Daoy (cell line): ENCODE results near the gene DTNBP1. TPM values are rescaled to one million over a fixed set of nuclear protein-coding genes. Genes with fewer than 3 reads are reported as not detected.

Experiments used
- DNase-seq: peaks from one replicate; pipeline ENCODE4 v3.0.0-alpha.2; 2015; ENCODE audit warnings: low read depth
- total RNA-seq: library from RNA; depleted of rRNA; stranded (reverse); fragments of >200 nt; shearing (Covaris generic); gene quantifications from 2 replicates; pipeline ENCODE4 v1.2.3, GENCODE V29; 2014

The DTNBP1 gene
- total RNA-seq, 1 experiment from 2014 or later: 18.9 TPM

DNA sequence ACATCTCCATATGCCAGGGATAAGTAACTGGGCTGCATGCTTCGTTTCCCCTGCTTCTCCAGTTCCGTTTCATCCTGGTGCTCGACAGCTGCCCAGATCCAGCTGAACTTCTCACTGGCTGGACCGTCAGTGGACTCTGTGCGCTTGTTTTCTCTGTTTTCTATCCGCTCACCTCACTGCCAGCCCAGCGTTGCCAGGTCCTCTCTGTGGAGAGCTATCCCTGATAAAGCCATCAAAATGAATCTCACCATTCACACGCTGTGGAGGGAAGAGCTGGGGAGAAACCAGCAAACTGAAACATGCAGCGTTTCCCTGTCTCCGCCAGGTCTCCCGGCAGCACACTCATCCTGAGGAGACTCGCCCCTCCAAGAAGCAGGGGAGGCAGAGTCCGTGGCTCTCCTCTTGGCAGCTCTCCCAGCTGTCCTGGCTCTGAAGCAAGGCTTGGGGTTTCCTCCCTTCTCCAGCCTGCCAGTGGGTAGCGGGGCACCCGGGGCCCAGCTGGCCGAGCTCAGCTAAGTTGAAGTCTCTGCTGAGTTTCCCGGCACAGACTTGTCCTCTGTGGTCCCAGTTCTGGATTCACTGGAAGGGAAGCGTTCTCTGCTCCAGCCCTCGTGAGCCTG lies 160.9 kb downstream of the DTNBP1 start:
- DNase-seq: peak; percentile 59

- no peak for DNase-seq
Measured at GRCh38 chr6:15500901-15501825, 161.7 kb downstream of the DTNBP1 start.

GRCh38 chr6:15500078-15500740 lies 162.6 kb downstream of the DTNBP1 start:
- no peak for DNase-seq

DNA sequence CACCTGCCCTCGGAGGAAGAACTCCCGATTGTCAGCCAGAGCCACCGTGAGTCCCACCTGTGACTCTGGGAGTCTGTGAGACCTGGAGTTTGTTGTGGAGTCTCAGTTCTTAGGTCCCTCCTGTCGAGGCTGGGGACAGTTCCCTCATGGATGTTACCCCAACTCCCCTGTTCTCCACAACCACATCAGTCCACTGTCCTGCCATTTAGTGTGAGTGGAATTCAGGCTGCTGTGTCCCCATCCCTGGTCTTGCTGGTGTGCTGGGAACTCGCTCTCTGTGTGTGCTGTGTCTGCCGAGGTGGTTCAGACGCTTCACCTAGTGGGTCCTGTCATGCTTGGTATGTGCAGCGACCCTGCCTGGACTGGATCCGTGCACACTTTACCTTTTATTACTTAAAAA lies 163.2 kb downstream of the DTNBP1 start:
- DNase-seq: no peak

DNA sequence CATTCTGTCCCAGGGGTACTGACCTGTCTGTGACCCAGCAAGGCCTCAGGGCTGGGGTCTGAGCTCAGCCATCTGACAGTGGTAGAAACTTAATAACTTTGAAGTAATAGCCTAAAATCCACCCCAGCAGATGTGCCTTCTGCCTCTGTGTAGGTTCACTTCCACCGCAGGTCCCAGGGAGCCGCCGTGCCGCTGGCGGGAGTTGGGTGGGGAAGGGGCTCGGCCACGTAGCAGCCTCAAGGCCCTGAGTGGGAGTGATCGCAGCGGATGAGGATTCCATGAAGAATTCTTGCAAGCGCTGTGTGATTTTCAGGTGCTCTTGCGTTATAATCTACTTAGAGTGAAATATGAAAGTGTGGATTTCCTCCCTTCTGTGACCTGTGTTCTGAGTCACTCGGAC lies 163.7 kb downstream of the DTNBP1 start:
- no peak for DNase-seq

GRCh38 chr6:15498640-15499039 lies 164.2 kb downstream of the DTNBP1 start:
- peak; percentile 75 for DNase-seq

- no peak for DNase-seq
Measured at GRCh38 chr6:15496345-15497131, 166.3 kb downstream of the DTNBP1 start.

GRCh38 chr6:15495375-15495901 lies 167.4 kb downstream of the DTNBP1 start:
- no peak for DNase-seq

GRCh38 chr6:15493437-15494168 lies 169.2 kb downstream of the DTNBP1 start:
- DNase-seq: no peak

GRCh38 chr6:15491986-15492269 lies 170.9 kb downstream of the DTNBP1 start:
- no peak for DNase-seq

DNA sequence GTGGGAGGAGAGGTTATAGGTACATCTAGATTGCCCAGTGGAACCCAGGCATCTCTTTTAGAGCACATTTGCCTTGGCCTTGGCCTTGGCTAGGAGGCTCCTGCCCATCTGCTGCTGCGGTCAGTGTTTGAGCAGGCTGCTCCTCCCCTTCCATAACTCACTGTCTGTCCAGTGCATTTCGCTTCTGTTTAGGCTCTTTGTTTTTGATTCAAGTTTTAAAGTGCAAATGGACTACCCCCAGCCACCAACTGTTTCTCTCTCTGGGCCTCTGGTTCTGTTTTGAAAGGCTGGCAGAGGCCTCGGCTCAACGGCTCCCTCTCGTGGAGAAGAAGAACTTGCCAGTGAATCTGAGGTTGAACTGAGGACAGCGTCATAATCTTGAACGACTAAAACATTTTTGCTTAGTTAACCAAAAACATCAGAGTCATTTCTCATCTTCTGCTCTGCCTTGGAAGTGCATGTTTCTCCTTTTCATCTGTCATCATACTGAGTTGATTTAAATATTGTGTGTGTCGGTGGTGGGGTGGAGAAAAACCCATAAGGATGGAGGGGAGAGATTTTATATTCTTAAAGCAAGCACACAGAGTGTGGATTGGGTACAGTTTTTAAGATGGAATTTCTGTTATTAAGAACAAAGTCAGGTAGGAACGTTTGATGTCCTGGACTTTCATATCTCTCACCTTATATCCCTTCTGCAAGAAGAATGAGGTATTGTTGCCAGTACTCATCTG lies 171.4 kb downstream of the DTNBP1 start:
- peak; percentile 63 for DNase-seq

GRCh38 chr6:15490242-15491100 lies 172.4 kb downstream of the DTNBP1 start:
- DNase-seq: no peak

DNA sequence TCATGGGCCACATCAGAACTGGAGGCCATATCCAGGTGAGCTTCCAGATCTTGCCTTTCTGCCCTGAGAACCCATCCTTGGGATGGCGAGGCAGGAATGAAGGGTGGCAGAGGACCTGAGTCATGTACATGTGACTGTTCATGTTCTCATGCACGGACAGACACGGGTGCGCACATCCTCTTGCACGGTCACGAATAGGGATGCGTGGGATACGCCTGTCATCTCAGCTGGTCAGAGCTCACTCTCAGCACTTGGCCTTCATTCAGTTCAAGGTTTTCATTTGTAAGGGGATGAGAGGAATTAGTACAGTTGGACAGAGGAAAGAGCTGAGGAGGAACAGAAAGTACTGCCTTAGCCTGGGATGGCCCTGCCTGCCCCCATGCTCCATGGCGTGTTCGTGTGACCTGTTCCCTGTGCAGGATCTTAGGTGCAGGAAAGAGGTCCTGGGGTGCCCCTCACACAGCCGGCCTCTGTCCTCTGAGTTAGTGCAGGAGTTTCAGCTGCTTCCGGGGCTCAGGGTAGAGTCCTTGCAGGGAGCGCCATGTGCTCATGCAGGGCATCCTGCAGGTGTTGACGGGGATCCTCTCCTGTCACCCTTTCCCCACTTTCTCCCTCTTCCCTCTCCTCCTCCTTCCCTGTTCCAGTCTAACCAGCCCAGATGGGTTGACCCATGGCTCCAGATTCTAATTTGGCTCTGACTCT lies 173.4 kb downstream of the DTNBP1 start:
- DNase-seq: no peak

GRCh38 chr6:15487262-15487661 lies 175.6 kb downstream of the DTNBP1 start:
- no peak for DNase-seq

DNA sequence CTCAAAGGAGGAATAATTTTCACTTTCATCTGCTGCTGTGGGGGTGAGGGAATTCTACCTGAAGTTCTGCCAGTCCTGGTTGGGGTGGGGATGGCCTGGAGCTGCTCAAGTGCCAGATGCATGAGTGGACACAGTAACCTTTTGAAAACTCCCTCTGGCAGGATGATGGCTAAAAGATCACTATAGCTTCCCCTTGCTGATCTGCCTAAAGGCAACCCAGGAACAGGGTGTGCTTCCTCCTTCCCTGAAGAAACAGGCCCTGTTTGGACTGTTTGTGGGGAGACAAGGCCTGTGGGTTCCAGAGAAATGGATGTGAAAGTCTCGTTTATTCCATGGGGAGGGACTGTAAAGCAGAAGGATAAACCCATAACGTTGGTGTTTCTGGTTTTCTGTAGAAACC lies 176.9 kb downstream of the DTNBP1 start:
- no peak for DNase-seq

DNA sequence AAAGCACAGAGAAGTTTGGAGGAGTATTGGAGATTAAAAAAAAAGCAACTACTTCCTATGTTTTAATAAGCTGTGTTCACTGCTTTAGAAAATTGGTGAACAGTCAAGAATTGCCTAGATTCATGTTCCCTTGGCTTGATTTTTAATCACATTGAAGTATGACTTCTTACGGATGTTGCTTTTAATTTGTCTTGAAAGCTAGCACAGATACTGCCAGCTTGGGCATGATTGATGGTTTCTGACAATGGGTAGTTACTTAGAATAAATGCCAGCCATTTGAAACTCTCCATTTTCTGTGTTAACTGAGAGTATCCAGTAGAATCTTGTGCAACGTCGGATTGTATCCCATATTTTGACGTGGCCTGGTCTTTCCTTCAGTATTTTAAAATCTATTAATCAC lies 178.0 kb downstream of the DTNBP1 start:
- no peak for DNase-seq

- no peak for DNase-seq
Measured at GRCh38 chr6:15484140-15484539, 178.7 kb downstream of the DTNBP1 start.

DNA sequence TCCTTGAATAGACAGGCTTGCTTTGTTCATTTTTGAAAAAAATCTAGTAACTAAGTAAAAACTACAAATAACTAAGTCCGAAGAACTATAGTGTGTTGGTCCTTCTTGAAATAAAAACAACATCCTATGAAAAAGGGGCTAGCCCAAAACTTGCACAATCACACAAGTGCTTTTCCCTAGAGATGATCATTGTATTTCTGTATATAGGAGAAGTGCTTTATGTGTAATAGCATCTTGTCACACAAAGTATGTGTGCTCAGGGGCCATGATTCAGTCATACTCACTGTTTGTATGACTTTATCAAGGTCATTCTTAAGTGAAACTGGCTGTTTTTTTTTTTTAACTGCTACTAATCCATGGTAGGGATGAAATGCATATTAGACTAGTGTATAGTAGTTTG lies 179.8 kb downstream of the DTNBP1 start:
- DNase-seq: peak; percentile 25
